NT2/D1 (cell line): ENCODE measurements around the gene CYP51A1.

Source experiments
- SUZ12 ChIP-seq: IDR thresholded peaks from 2 replicates; pipeline ENCODE4 v1.6.1; 2011; ENCODE audit not compliant: insufficient read length, insufficient read depth; ENCODE audit errors: extremely low read depth
- YY1 ChIP-seq: IDR thresholded peaks from 2 replicates; pipeline ENCODE4 v1.6.1; 2011; ENCODE audit not compliant: insufficient read length, insufficient read depth

DNA sequence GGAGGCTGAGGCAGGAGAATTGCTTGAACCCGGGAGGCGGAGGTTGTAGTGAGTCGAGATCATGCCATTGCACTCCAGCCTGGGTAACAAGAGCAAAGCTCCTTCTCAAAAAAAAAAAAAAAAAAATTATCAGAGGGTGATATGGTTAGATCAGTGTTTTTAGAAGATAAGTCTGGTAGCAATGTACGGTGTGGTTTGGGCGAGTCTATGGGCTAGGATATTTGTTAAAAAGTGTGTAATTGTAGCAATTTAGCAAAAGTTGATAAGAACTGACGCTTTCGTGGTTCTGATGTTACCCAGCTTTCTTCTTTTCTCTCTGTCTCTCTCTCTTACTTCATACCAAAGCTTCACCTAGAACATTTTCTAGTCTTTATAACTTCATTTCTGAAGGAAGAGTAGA is 6.9 kb upstream of the CYP51A1 start:
- no peak for TF ChIP-seq YY1
- TF ChIP-seq SUZ12, result no peak
